ENCODE measurements around the gene SLC22A9.
"Not testable (repeated sequence)": the region's sequence is repeated elsewhere in the genome, so short reads cannot be mapped to it uniquely, and the experiment has no call there.

The SLC22A9 gene

GRCh38 chr11:63395697-63396096 is 26.1 kb downstream of the SLC22A9 start:
- H3K4me1 ChIP-seq (ENCODE audit: control insufficient read depth, insufficient read depth, low read length): no peaks in the 10 kb centered on the region
- no peaks in the 10 kb centered on the region for H3K27me3 ChIP-seq (ENCODE audit: control insufficient read depth, insufficient read depth, low read length)
- H3K4me3 ChIP-seq (ENCODE audit: low read depth, low read length): no peak overlapping the region
- H3K9ac ChIP-seq (ENCODE audit: low read length): no peak overlapping the region
- H3K9me3 ChIP-seq (ENCODE audit: control insufficient read depth, insufficient read depth, low read depth, low read length): no peaks in the 10 kb centered on the region
- H3K27ac ChIP-seq (ENCODE audit: low read depth, low read length): no peak overlapping the region
- no peaks in the 10 kb centered on the region for H3K36me3 ChIP-seq (ENCODE audit: control insufficient read depth, insufficient read depth, low read length)

- H3K9ac ChIP-seq (ENCODE audit: low read length): no peak overlapping the region
These were observed 34.8 kb downstream of the SLC22A9 start for GRCh38 chr11:63404161-63404935.

DNA sequence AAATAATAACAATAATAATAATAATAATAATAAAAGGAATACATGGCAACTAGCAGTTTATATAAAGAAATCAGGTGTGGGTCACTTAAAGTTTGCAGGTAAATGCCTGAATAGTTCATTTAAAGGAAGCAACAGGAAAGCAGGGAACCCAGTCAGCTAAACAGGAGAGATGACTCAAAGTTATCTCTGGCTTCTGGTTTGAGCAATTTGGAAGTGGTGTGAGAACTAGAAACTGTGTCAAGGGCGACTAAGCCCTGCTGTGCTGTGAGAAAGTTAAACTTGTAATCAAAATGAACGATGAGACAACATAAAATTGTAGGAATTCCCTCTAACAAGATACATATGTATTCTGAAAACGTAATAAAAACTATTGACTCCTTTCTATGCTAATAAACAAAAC is 35.5 kb downstream of the SLC22A9 start:
- H3K9me3 ChIP-seq (ENCODE audit: control insufficient read depth, insufficient read depth, low read depth, low read length): no peaks in the 10 kb centered on the region
- H3K27ac ChIP-seq (ENCODE audit: low read depth, low read length): no peak overlapping the region
- no peaks in the 10 kb centered on the region for H3K27me3 ChIP-seq (ENCODE audit: control insufficient read depth, insufficient read depth, low read length)
- no peak overlapping the region for H3K9ac ChIP-seq (ENCODE audit: low read length)
- no peaks in the 10 kb centered on the region for H3K4me1 ChIP-seq (ENCODE audit: control insufficient read depth, insufficient read depth, low read length)
- no peaks in the 10 kb centered on the region for H3K36me3 ChIP-seq (ENCODE audit: control insufficient read depth, insufficient read depth, low read length)
- H3K4me3 ChIP-seq (ENCODE audit: low read depth, low read length): no peak overlapping the region

More at GRCh38 chr11:63404161-63404935, 34.8 kb downstream of the SLC22A9 start:
- H3K9me3 ChIP-seq (ENCODE audit: control insufficient read depth, insufficient read depth, low read depth, low read length): no peaks in the 10 kb centered on the region
- no peak overlapping the region for H3K27ac ChIP-seq (ENCODE audit: low read depth, low read length)
- H3K4me3 ChIP-seq (ENCODE audit: low read depth, low read length): no peak overlapping the region
- H3K36me3 ChIP-seq (ENCODE audit: control insufficient read depth, insufficient read depth, low read length): no peaks in the 10 kb centered on the region
- no peaks in the 10 kb centered on the region for H3K27me3 ChIP-seq (ENCODE audit: control insufficient read depth, insufficient read depth, low read length)
- H3K4me1 ChIP-seq (ENCODE audit: control insufficient read depth, insufficient read depth, low read length): no peaks in the 10 kb centered on the region

DNA sequence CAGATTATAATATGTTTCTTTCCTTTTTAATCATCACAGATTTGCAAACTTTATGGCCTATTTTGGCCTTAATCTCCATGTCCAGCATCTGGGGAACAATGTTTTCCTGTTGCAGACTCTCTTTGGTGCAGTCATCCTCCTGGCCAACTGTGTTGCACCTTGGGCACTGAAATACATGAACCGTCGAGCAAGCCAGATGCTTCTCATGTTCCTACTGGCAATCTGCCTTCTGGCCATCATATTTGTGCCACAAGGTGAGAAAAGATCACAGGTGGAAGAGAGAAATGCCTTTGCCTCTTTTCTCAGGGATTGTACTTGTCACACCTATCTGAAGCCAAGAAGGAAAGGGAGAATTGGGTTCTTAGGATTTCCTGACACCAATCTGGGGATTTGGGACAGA is 36.9 kb downstream of the SLC22A9 start:
- no peaks in the 10 kb centered on the region for H3K9me3 ChIP-seq (ENCODE audit: control insufficient read depth, insufficient read depth, low read depth, low read length)
- H3K4me3 ChIP-seq (ENCODE audit: low read depth, low read length): no peak overlapping the region
- no peaks in the 10 kb centered on the region for H3K36me3 ChIP-seq (ENCODE audit: control insufficient read depth, insufficient read depth, low read length)
- no peaks in the 10 kb centered on the region for H3K27me3 ChIP-seq (ENCODE audit: control insufficient read depth, insufficient read depth, low read length)
- no peaks in the 10 kb centered on the region for H3K4me1 ChIP-seq (ENCODE audit: control insufficient read depth, insufficient read depth, low read length)
- H3K27ac ChIP-seq (ENCODE audit: low read depth, low read length): no peak overlapping the region
- no peak overlapping the region for H3K9ac ChIP-seq (ENCODE audit: low read length)

- H3K9ac ChIP-seq (ENCODE audit: low read length): no peak overlapping the region
- no peak overlapping the region for H3K27ac ChIP-seq (ENCODE audit: low read depth, low read length)
- no peaks in the 10 kb centered on the region for H3K27me3 ChIP-seq (ENCODE audit: control insufficient read depth, insufficient read depth, low read length)
- peaks cover 4% of the 10 kb centered on the region; the same call in 1 of the 2 replicates for H3K4me1 ChIP-seq (ENCODE audit: control insufficient read depth, insufficient read depth, low read length)
- H3K4me3 ChIP-seq (ENCODE audit: low read depth, low read length): no peak overlapping the region
- no peaks in the 10 kb centered on the region for H3K36me3 ChIP-seq (ENCODE audit: control insufficient read depth, insufficient read depth, low read length)
- peaks cover 21% of the 10 kb centered on the region for H3K9me3 ChIP-seq (ENCODE audit: control insufficient read depth, insufficient read depth, low read depth, low read length)
These were observed 47.7 kb downstream of the SLC22A9 start for GRCh38 chr11:63417174-63417852.

- Histone ChIP-seq H3K27ac (ENCODE audit: low read depth, low read length) (no peak overlapping the region), H3K9ac (ENCODE audit: low read length) (no peak overlapping the region), H3K4me3 (ENCODE audit: low read depth, low read length) (no peak overlapping the region), H3K4me1 (ENCODE audit: control insufficient read depth, insufficient read depth, low read length) (no peaks in the 10 kb centered on the region), H3K27me3 (ENCODE audit: control insufficient read depth, insufficient read depth, low read length) (no peaks in the 10 kb centered on the region), H3K9me3 (ENCODE audit: control insufficient read depth, insufficient read depth, low read depth, low read length) (peaks cover 28% of the 10 kb centered on the region), H3K36me3 (ENCODE audit: control insufficient read depth, insufficient read depth, low read length) (no peaks in the 10 kb centered on the region)
These were observed 58.5 kb downstream of the SLC22A9 start for GRCh38 chr11:63427971-63428508.

GRCh38 chr11:63430731-63431130 is 61.1 kb downstream of the SLC22A9 start:
- not testable (repeated sequence) for H3K27ac ChIP-seq (ENCODE audit: low read depth, low read length); H3K27me3 ChIP-seq (ENCODE audit: control insufficient read depth, insufficient read depth, low read length); H3K36me3 ChIP-seq (ENCODE audit: control insufficient read depth, insufficient read depth, low read length); H3K4me1 ChIP-seq (ENCODE audit: control insufficient read depth, insufficient read depth, low read length); H3K4me3 ChIP-seq (ENCODE audit: low read depth, low read length); H3K9ac ChIP-seq (ENCODE audit: low read length)
- H3K9me3 ChIP-seq (ENCODE audit: control insufficient read depth, insufficient read depth, low read depth, low read length): peaks cover 27% of the 10 kb centered on the region

DNA sequence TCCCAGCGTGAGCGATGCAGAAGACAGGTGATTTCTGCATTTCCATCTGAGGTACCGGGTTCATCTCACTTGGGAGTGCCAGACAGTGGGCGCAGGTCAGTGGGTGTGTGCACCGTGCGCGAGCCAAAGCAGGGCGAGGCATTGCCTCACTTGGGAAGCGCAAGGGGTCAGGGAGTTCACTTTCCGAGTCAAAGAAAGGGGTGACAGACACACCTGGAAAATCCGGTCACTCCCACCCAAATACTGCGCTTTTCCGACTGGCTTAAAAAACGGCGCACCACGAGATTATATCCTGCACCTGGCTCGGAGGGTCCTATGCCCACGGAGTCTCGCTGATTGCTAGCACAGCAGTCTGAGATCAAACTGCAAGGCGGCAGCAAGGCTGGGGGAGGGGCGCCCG is 65.8 kb downstream of the SLC22A9 start:
- not testable (repeated sequence) for H3K4me1 ChIP-seq (ENCODE audit: control insufficient read depth, insufficient read depth, low read length); H3K4me3 ChIP-seq (ENCODE audit: low read depth, low read length); H3K9ac ChIP-seq (ENCODE audit: low read length); H3K27me3 ChIP-seq (ENCODE audit: control insufficient read depth, insufficient read depth, low read length); H3K27ac ChIP-seq (ENCODE audit: low read depth, low read length); H3K36me3 ChIP-seq (ENCODE audit: control insufficient read depth, insufficient read depth, low read length)
- peaks cover 11% of the 10 kb centered on the region for H3K9me3 ChIP-seq (ENCODE audit: control insufficient read depth, insufficient read depth, low read depth, low read length)

GRCh38 chr11:63435831-63436230 is 66.2 kb downstream of the SLC22A9 start:
- H3K4me3 ChIP-seq (ENCODE audit: low read depth, low read length); H3K9me3 ChIP-seq (ENCODE audit: control insufficient read depth, insufficient read depth, low read depth, low read length); H3K36me3 ChIP-seq (ENCODE audit: control insufficient read depth, insufficient read depth, low read length); H3K4me1 ChIP-seq (ENCODE audit: control insufficient read depth, insufficient read depth, low read length); H3K9ac ChIP-seq (ENCODE audit: low read length); H3K27me3 ChIP-seq (ENCODE audit: control insufficient read depth, insufficient read depth, low read length); H3K27ac ChIP-seq (ENCODE audit: low read depth, low read length): not testable (repeated sequence)

DNA sequence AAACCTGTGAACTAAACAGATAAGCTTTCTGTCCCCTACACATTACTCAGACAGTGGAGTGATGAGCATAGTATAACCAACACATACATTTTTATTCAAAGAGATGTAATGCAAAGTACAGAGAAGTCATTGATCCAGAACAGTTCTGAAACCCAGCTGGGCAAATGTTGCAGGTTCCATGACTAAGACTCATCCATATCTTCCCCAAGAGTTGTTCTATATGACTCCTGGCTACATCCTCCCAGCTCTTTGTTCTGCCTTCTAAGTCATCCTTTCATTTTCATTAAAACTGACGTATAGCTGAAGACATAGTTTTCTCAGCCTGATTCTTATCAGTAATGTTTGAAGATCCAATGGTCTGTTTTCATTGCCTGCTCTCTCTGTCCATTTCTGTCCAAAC is 74.1 kb downstream of the SLC22A9 start:
- no peak overlapping the region for H3K9ac ChIP-seq (ENCODE audit: low read length)
- H3K27ac ChIP-seq (ENCODE audit: low read depth, low read length): no peak overlapping the region
- H3K4me3 ChIP-seq (ENCODE audit: low read depth, low read length): no peak overlapping the region
- H3K4me1 ChIP-seq (ENCODE audit: control insufficient read depth, insufficient read depth, low read length): peaks cover 11% of the 10 kb centered on the region
- H3K36me3 ChIP-seq (ENCODE audit: control insufficient read depth, insufficient read depth, low read length): peaks cover 5% of the 10 kb centered on the region; the same call in 1 of the 2 replicates
- H3K9me3 ChIP-seq (ENCODE audit: control insufficient read depth, insufficient read depth, low read depth, low read length): peaks cover 20% of the 10 kb centered on the region; the same call in 1 of the 2 replicates
- no peaks in the 10 kb centered on the region for H3K27me3 ChIP-seq (ENCODE audit: control insufficient read depth, insufficient read depth, low read length)

- Histone ChIP-seq H3K27ac (ENCODE audit: low read depth, low read length) (no peak overlapping the region), H3K36me3 (ENCODE audit: control insufficient read depth, insufficient read depth, low read length) (peaks cover 5% of the 10 kb centered on the region; the same call in 1 of the 2 replicates), H3K4me3 (ENCODE audit: low read depth, low read length) (no peak overlapping the region), H3K27me3 (ENCODE audit: control insufficient read depth, insufficient read depth, low read length) (no peaks in the 10 kb centered on the region), H3K9me3 (ENCODE audit: control insufficient read depth, insufficient read depth, low read depth, low read length) (peaks cover 20% of the 10 kb centered on the region; the same call in 1 of the 2 replicates), H3K4me1 (ENCODE audit: control insufficient read depth, insufficient read depth, low read length) (peaks cover 15% of the 10 kb centered on the region), H3K9ac (ENCODE audit: low read length) (no peak overlapping the region)
These were observed 74.6 kb downstream of the SLC22A9 start for GRCh38 chr11:63444160-63444559.

Measured in HUES6 (cell line).